ENCODE results near the gene DCN. TPM values are rescaled to one million over a fixed set of nuclear protein-coding genes. Genes with fewer than 3 reads are reported as not detected.

Gene DCN
- total RNA-seq, 1 donor from 2014 or later = 1,553 TPM

GRCh38 chr12:91183551-91183950 lies 934 bp upstream of the DCN start:
- peak overlapping the region; percentile 93 for H3K27ac ChIP-seq
- no peak for DNase-seq (ENCODE audit: extremely low spot score in 2 of 2)
- peaks cover 15% of the 10 kb centered on the region for H3K4me1 ChIP-seq
- H3K4me3 ChIP-seq = peak overlapping the region; percentile 1 to 51
- H3K27me3 ChIP-seq = no peaks in the 10 kb centered on the region
- TF ChIP-seq POLR2AphosphoS5 (IDR thresholded peaks at IDR 0.05; ENCODE audit: insufficient read depth in 1 of 2, low read depth in 1 of 2) (no peak), POLR2A (IDR thresholded peaks at IDR 0.05) (no peak), CTCF (IDR thresholded peaks at IDR 0.05) (no peak)
- intact Hi-C loops (cut with DNase I) = no loop called here
- H3K9me3 ChIP-seq = no peaks in the 10 kb centered on the region
- no peaks in the 10 kb centered on the region for H3K36me3 ChIP-seq

GRCh38 chr12:91180582-91181395 lies 1.8 kb downstream of the DCN start:
- intact Hi-C loops (cut with DNase I) = no loop called here
- TF ChIP-seq POLR2A (IDR thresholded peaks at IDR 0.05) = no peak
- peak in 1 of 2 donors; percentile 40 for TF ChIP-seq POLR2AphosphoS5 (IDR thresholded peaks at IDR 0.05; ENCODE audit: insufficient read depth in 1 of 2, low read depth in 1 of 2)
- no peak for TF ChIP-seq CTCF (IDR thresholded peaks at IDR 0.05)
- Histone ChIP-seq H3K9me3 (no peaks in the 10 kb centered on the region), H3K36me3 (no peaks in the 10 kb centered on the region), H3K27me3 (no peaks in the 10 kb centered on the region), H3K4me3 (peak overlapping the region; percentile 44 to 51), H3K27ac (peak overlapping the region; percentile 93), H3K4me1 (peaks cover 9% of the 10 kb centered on the region)
- DNase-seq (ENCODE audit: extremely low spot score in 2 of 2) = no peak

- intact Hi-C loops (cut with DNase I) = loop anchor here (10.0 kb wide), 1 partner anchor 145 kb away; no protein-coding TSS in a partner anchor
- H3K27ac ChIP-seq = peak overlapping the region; percentile 93
- peaks cover 3% of the 10 kb centered on the region for H3K4me1 ChIP-seq
- no peaks in the 10 kb centered on the region for H3K36me3 ChIP-seq
- TF ChIP-seq POLR2AphosphoS5 (IDR thresholded peaks at IDR 0.05; ENCODE audit: insufficient read depth in 1 of 2, low read depth in 1 of 2) (no peak), CTCF (IDR thresholded peaks at IDR 0.05) (no peak), POLR2A (IDR thresholded peaks at IDR 0.05) (no peak)
- peak overlapping the region; percentile 44 to 51 for H3K4me3 ChIP-seq
- no peak for DNase-seq (ENCODE audit: extremely low spot score in 2 of 2)
- no peaks in the 10 kb centered on the region for H3K27me3 ChIP-seq
- H3K9me3 ChIP-seq = no peaks in the 10 kb centered on the region
Observed at GRCh38 chr12:91179966-91180561, 2.6 kb downstream of the DCN start.

- Histone ChIP-seq H3K4me1 (no peaks in the 10 kb centered on the region), H3K27ac (peak overlapping the region; percentile 93), H3K9me3 (no peaks in the 10 kb centered on the region), H3K36me3 (no peaks in the 10 kb centered on the region), H3K4me3 (peak overlapping the region; percentile 44 to 51), H3K27me3 (no peaks in the 10 kb centered on the region)
- TF ChIP-seq POLR2A (IDR thresholded peaks at IDR 0.05) (no peak), CTCF (IDR thresholded peaks at IDR 0.05) (no peak), POLR2AphosphoS5 (IDR thresholded peaks at IDR 0.05; ENCODE audit: insufficient read depth in 1 of 2, low read depth in 1 of 2) (no peak)
- no peak for DNase-seq (ENCODE audit: extremely low spot score in 2 of 2)
- intact Hi-C loops (cut with DNase I) = loop anchor here (10.0 kb wide), 1 partner anchor 145 kb away; no protein-coding TSS in a partner anchor
Observed at GRCh38 chr12:91179315-91179714, 3.3 kb downstream of the DCN start.

Measured in vagina (tissue), 2 donors.